Measurements from ENCODE around the gene POU2AF1. TPM values are rescaled to one million over a fixed set of nuclear protein-coding genes. Genes with fewer than 3 reads are reported as not detected.

Gene POU2AF1
- total and polyA plus RNA-seq, 2 of the 8 experiments (the other 6 are each of a cell fraction or from before 2014, with no cell fraction given): not detected

GRCh38 chr11:111417011-111417765, 38.1 kb upstream of the POU2AF1 start:
- Histone ChIP-seq H3K79me1 (ENCODE audit: low read depth, low read length) (no peaks in the 10 kb centered on the region), H3K18ac (ENCODE audit: extremely low read depth, low read length) (no peak overlapping the region), H3K4ac (replicated peaks; ENCODE audit: insufficient read length, low read depth, low read length) (no peak overlapping the region), H2BK12ac (ENCODE audit: low read depth, low read length) (no peak overlapping the region), H3K56ac (replicated peaks; ENCODE audit: insufficient read length, low read depth, low read length) (no peak overlapping the region), H3K23me2 (ENCODE audit: low read depth, low read length) (no peaks in the 10 kb centered on the region), H2AK5ac (ENCODE audit: low read depth, low read length) (no peak overlapping the region), H4K20me1 (replicated peaks in 1 of 2; ENCODE audit: control insufficient read depth in 1 of 2, insufficient read depth in 2 of 2, low read length in 2 of 2) (no peaks in the 10 kb centered on the region), H2BK20ac (ENCODE audit: low read length) (no peak overlapping the region), H4K8ac (ENCODE audit: extremely low read depth, insufficient read depth, low read length) (no peak overlapping the region), H2AFZ (ENCODE audit: low read length) (0 out of 2 replicates have a peak overlapping the region, but pooled peaks have one; percentile 11), H2BK120ac (replicated peaks; ENCODE audit: low read depth, low read length) (no peak overlapping the region), H3K14ac (ENCODE audit: insufficient read length) (no peak overlapping the region), H2BK5ac (ENCODE audit: low read depth, low read length) (no peak overlapping the region; the same call in 1 of the 2 replicates), H3K27ac (ENCODE audit: low read depth, low read length) (no peak overlapping the region), H2BK15ac (ENCODE audit: low read length) (no peak overlapping the region), H4K91ac (replicated peaks; ENCODE audit: insufficient read length, low read length) (no peak overlapping the region), H3K4me1 (replicated peaks in 1 of 4; ENCODE audit: control insufficient read depth in 3 of 4, insufficient read depth in 4 of 4, low read length in 3 of 4) (no peaks in the 10 kb centered on the region), H3K9ac (replicated peaks in 1 of 4; ENCODE audit: extremely low read depth in 1 of 4, low read depth in 3 of 4, low read length in 3 of 4) (no peak overlapping the region), H3K79me2 (ENCODE audit: control insufficient read depth in 1 of 2, insufficient read depth in 2 of 2, low read length in 2 of 2) (no peaks in the 10 kb centered on the region), H3K4me2 (ENCODE audit: insufficient read depth in 1 of 2, low read depth in 2 of 2, low read length in 2 of 2) (no peak overlapping the region), H4K5ac (ENCODE audit: insufficient read length, low read depth, low read length) (no peak overlapping the region), H3K23ac (ENCODE audit: insufficient read length) (no peak overlapping the region), H3K4me3 (ENCODE audit: extremely low read depth in 1 of 4, insufficient read depth in 2 of 4, low read depth in 3 of 4, low read length in 4 of 4) (no peak overlapping the region), H3K9me3 (ENCODE audit: insufficient read depth in 2 of 2, low read depth in 1 of 2, low read length in 1 of 2) (no peaks in the 10 kb centered on the region), H3K27me3 (replicated peaks in 1 of 4; ENCODE audit: control insufficient read depth in 3 of 4, extremely low read depth in 1 of 4, insufficient read depth in 3 of 4, low read length in 3 of 4) (no peaks in the 10 kb centered on the region), H3K36me3 (ENCODE audit: control insufficient read depth in 2 of 4, insufficient read depth in 4 of 4, low read length in 3 of 4) (no peaks in the 10 kb centered on the region)
- ChIA-PET POLR2A (ENCODE audit: partially characterized antibody) (no interaction called here), CTCF (ENCODE audit: partially characterized antibody) (interaction anchor here (0.8 to 22.4 kb wide), 6 partner anchors 9 to 337 kb away, joined by 3 to 484 read pairs (median 9); no protein-coding TSS in a partner anchor)
- 89% methylated on average over 8 of the region's 8 CpGs; no CpG with 5 or more reads in 1 of the 2 experiments for WGBS, 2 experiments (ENCODE audit: extremely low coverage in 1 of 2, insufficient coverage in 1 of 2, insufficient read length in 1 of 2, insufficient replicate concordance in 2 of 2, low coverage in 1 of 2, low lambda C conversion rate in 2 of 2, missing lambda C conversion rate in 1 of 2)
- DNase-seq (ENCODE audit: low read depth in 1 of 2, low spot score in 2 of 2): no peak
- no peak for FAIRE-seq
- TF ChIP-seq RFX5 (IDR thresholded peaks at IDR 0.05; ENCODE audit: borderline replicate concordance, low read depth, low read length) (no peak), RXRA (IDR thresholded peaks at IDR 0.05; ENCODE audit: insufficient read depth, low read depth, low read length) (no peak), NRF1 (IDR thresholded peaks at IDR 0.05; ENCODE audit: low read depth, low read length) (no peak), KDM1A (IDR thresholded peaks at IDR 0.05; ENCODE audit: borderline replicate concordance, low read length) (no peak), GTF2F1 (IDR thresholded peaks at IDR 0.05; ENCODE audit: borderline replicate concordance, low read depth, low read length) (no peak), EGR1 (IDR thresholded peaks at IDR 0.05; ENCODE audit: borderline replicate concordance, low read depth, low read length) (no peak), TCF12 (IDR thresholded peaks at IDR 0.05; ENCODE audit: low read depth, low read length) (no peak), SIN3A (conservative IDR thresholded peaks at IDR 0.05 in 1 of 2, IDR thresholded peaks at IDR 0.05 in 1 of 2; ENCODE audit: low read depth in 1 of 2, low read length in 2 of 2) (no peak), ATF3 (IDR thresholded peaks at IDR 0.05; ENCODE audit: insufficient read depth, low read depth, low read length) (no peak), BACH1 (IDR thresholded peaks at IDR 0.05; ENCODE audit: low read length) (no peak)

Measured in H1 (cell line).